Activated CD8-positive, alpha-beta memory T cell treated with anti-CD3 and anti-CD28 coated beads for 4 hours (primary cell): ENCODE results near the gene DCAF7.

Experiments
- DNase-seq, 2 donors: peaks; one replicate each; pipeline ENCODE4 v3.0.0-alpha.2; 2020; ENCODE audit warnings: low read depth in 2 of 2

DCAF7 gene

DNA sequence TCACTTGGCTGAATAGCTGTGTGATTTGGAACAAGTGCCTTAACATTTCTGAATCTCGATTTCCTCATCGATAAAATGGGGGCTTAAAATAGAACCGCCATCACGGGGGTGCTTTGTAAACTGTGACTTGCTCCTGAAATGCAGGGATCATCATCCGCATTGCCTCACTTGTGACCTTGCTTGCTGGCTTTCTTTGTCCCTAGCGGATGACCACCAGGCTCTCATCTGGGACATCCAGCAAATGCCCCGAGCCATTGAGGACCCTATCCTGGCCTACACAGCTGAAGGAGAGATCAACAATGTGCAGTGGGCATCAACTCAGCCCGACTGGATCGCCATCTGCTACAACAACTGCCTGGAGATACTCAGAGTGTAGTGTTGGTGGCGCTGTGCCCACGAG lies 38.5 kb downstream of the DCAF7 start:
- no peak for DNase-seq

DNA sequence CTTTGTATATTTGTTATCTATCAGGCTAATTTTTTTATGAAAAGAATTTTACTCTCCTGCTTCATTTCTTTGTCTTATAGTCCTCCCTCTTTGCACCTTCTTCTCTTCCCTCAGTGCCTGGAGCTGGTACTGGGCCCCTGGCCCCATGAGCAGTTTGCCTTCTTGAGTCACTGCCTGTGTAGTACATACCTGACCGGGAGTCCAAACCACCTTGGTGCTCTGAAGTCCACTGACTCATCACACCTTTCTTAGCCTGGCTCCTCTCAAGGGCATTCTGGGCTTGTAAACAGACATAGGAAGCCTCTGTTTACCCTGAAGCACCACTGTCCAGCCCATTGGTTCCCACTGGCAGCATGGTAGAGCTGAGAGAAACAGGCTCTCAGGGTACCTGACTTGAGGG lies 39.4 kb downstream of the DCAF7 start:
- no peak for DNase-seq

DNA sequence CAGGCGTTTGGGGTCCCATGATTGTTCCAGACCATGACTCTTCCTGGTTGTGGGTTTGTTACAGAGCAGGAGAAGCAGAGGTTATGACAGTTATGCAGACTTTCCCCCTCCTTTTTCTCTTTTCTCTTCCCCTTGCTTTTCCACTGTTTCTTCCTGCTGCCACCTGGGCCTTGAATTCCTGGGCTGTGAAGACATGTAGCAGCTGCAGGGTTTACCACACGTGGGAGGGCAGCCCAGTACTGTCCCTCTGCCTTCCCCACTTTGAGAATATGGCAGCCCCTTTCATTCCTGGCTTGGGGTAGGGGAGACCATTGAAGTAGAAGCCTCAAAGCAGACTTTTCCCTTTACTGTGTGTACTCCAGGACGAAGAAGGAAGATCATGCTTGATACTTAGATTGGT lies 42.5 kb downstream of the DCAF7 start:
- no peak for DNase-seq

DNA sequence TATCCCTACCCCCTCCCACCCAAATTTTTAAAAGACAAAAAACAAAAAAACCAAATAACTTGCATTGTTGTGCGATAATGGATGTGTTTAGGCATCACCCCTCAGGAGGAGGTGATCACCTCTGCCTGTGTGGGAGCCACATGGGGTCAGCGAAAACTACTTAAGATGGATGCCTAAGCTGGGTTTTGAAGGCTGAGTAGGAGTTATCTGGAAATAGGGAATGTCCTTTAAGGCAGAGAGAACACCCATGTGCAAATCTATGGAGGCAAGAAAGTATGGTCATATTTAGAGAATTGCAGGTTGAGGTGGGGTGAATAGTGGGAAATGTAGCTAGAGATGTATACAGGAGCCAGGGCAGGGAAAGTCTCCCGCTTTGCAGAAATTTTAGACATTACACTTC lies 44.9 kb downstream of the DCAF7 start:
- DNase-seq, result no peak

DNA sequence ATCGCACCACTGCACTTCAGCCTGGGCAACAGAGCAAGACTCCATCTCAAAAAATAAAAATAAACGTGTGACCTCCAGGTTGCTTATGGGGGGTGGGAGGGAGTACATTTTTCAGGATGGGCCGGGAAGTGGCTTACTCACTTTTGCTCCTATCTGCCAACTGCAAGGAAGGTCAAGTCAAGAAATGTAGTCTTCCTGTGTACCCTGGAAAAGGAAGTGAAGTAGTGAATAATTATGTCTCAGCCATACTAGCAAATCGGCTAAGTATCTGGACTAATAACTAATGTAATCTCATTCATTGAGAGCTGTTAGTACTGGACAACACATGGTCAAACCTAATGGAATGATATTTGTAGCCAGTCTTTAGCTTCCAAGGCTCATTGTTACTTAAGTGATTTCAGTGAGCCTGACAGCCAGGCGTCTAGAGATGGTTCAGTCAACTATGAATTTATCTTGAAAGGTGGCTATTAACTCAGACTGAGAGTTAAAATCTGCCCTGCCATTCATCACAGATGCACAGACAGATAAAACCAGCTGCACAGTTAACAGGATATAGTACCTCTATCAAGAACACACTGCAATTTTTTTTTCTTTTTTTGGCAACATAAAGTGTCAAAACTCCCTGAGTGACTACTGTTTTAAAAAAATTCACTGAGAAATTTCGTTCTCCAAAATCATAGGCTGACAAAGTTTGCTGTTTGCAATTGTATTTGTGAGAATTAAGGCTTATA lies 46.7 kb downstream of the DCAF7 start:
- DNase-seq, result no peak

DNA sequence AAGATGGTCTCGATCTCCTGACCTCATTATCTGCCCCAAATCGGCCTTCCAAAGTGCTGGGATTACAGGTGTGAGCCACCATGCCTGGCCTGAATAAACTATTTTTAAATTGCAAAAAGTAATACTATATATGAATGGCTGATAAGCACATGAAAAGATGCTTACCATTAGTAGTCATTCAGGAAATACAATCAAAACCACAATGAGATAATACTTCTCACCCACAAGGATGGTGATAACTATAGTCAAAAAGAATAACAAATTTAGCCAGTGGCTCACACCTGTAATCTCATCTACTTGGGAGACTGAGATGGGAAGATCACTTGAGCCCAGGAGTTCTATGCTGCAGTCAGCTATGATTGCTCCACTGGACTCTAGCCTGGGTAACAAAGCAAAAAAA lies 48.0 kb downstream of the DCAF7 start:
- no peak for DNase-seq

DNA sequence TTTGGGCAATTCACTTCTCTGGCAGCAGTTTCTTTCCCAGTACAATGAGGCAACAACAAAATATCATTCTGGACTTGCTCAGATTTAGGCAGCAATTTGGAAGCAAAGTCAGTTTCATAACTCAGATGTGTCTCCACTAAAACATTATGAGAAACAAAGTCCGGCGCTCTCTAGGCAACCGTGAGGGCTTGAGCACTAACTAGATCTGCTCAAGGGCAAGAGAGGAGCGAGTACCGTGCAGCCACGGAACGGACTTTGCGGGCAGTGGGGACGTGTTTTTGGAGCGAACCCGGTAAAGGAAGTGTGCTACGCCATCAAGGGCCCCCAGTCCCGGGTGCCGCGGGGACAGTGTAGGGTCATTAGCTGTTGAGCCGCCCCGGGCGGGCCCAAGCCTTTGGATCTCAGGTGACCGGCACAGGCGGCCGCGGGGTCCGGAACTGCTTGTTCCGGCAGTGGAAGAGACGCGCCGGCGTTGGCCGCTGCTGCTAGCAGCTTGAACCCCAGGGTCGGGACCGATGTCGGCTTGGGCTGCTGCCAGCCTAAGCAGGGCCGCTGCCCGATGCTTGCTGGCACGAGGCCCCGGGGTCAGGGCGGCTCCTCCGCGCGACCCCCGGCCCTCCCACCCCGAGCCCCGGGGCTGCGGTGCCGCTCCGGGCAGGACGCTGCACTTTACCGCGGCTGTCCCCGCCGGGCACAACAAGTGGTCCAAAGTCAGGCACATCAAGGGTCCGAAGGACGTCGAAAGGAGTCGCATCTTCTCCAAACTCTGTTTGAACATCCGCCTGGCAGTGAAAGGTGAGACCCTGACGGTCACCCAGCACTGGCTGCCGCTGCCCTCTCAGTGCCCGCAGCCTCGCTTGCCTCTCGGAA lies 50.5 kb downstream of the DCAF7 start, which contains the start of gene TACO1:
TSS of gene TACO1 (plus strand) at position 327 of the 870 bp plus-strand sequence. CDS start at position 516, 189 bp downstream.
- DNase-seq, result peak; percentile 54 to 55

DNA sequence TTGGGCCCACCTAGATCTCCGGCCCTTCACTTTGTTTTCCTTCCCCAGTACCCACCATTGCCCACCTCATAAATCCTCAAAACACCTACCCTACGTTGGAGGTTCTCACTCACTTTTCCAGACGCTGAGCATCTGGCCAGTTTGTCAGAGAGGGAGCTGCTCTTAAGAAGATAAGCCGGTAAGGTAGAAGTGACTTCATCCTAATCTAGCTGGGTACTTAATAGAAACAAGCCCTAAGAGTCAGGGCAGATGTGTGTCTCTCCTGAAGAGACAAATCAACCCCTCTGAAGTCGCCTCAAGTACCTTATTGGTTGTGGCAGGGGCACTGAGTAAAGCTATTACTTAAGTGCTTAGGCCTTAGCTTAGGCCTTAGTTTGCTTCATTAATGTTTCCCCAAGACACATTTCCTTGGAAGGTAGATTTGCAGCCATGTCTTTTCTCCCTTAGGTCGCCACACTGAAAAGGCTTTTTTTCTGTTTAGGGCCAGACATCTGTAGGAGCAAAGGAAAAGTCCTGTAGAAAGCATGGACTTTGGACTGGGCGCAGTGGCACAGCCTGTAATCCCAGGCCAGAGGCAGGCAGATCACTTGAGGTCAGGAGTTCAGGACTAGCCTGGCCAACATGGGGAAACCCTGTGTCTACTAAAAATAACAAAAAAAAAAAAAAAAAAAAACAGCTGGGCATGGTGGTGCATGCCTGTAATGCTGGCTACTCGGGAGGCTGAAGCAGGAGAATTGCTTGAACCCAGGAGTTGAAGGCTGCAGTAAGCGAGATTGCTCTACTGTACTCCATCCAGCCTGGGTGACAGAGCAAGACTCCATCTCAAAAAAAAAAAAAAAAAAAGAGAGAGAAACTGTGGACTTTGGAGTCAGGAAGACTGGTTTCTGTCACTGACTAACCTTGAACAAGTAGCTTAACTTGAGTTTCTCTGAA lies 51.4 kb downstream of the DCAF7 start:
- DNase-seq, result no peak

DNA sequence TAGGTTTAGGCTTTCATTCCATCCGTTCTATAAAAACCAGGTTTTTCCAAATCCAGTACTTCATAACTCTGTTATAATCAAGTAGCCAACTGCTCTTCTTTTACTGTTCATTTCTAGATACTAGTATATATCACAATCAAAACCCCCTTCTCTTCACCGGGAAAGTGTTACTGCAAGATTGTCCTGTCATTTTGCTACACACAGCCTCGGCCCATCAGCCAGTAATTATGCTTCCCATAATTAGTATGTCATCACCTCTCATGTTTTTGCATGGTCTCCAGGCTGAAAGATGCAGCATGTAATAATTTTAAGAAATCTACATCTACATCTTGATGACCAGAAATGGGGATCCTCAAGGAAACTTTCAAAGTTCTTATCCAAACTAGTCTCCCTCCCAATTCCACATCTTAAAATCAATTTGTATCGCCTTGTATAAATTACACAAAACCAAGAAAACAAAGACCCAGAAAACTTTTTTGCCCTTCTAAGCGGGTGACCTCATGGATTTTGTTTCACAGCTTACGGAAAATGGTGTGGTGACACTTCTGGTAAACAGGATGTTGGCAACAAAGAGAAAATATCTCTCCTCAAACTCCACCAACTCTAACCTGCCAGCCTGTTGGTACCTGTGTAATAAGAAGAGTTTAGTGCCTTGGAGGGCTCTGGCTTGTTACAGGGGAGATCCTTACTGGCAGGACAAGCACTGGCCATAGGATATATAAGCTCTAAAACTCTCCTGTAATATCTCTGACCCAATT lies 59.7 kb downstream of the DCAF7 start:
- no peak for DNase-seq

DNA sequence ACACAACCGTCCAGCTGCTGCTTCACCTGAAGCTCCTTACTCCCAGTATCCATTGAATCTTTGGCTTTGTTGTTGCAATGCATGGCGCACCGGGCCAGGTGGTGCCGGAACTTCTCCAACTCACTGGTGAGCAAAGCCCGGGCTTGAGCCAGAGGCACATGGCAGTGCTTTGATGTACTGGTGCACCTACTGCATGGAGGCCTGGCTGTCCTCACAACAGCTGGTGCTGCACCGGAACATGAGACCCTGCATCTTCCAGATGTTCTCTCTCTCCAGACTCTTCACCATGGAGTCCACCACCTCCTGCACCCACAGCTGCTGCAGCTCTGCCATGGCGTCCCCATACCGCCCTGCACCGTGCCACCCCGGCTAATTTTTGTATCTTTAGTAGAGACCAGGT lies 60.6 kb downstream of the DCAF7 start:
- DNase-seq, result no peak

DNA sequence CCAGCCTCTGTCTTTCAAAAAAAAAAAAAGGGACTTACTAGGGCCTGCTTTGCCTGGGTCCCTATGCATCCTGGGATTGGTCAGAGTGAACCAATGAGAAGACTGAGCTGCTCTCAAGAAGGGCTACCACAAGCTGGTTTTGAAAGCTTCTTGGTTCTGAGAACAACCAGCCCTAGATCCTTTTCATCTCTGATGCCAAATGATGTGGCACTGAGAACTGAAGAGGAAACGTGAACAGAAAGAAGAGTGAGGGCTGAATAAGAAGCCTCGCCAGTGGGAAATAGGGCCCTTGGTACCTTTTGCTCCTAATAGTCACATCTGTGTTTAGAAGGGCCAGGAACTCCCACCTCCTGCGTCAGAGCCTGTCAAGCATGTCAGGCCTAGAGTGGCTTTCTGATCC lies 61.1 kb downstream of the DCAF7 start:
- no peak for DNase-seq

DNA sequence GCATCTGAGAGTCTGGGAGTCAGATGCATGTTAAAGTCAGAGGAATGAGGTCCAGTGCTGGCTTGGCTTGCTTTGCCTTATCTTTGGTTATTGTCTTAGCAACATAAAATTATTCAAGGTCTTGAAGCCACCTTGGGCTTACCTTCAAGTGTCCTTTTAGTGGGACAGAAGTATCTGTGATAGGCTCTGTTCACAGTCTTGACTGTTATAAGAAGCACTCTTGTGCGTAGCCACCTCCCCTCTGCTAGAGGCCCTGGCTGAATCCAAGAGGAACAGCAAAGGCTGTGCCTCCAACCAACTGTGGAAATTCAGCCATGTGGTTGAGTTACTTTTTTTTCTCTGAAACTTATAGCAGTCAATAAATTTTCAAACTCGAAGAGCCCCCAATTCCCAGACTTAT lies 63.4 kb downstream of the DCAF7 start:
- no peak for DNase-seq

DNA sequence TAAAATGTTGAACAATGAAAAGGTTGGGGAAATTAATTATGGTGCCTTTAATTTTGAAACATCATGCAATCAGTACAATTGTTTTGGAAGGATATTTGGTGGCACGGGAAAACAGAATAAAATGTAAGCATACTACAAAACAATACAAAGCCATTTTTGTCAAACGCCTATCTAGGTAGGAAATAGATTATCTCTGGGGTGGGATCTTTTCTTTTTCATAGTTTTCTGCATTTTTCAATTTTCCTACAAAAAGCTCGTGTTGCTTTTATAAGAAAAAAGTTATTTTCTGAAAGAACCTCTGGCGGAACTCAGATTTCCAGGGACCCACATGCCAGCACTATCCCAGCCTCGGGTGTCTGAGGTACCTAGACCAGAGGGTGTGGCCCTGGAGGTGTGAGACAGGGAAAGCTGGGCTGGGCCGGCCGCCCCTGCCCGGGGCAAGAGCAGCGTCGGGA lies 71.0 kb downstream of the DCAF7 start:
- no peak for DNase-seq

DNA sequence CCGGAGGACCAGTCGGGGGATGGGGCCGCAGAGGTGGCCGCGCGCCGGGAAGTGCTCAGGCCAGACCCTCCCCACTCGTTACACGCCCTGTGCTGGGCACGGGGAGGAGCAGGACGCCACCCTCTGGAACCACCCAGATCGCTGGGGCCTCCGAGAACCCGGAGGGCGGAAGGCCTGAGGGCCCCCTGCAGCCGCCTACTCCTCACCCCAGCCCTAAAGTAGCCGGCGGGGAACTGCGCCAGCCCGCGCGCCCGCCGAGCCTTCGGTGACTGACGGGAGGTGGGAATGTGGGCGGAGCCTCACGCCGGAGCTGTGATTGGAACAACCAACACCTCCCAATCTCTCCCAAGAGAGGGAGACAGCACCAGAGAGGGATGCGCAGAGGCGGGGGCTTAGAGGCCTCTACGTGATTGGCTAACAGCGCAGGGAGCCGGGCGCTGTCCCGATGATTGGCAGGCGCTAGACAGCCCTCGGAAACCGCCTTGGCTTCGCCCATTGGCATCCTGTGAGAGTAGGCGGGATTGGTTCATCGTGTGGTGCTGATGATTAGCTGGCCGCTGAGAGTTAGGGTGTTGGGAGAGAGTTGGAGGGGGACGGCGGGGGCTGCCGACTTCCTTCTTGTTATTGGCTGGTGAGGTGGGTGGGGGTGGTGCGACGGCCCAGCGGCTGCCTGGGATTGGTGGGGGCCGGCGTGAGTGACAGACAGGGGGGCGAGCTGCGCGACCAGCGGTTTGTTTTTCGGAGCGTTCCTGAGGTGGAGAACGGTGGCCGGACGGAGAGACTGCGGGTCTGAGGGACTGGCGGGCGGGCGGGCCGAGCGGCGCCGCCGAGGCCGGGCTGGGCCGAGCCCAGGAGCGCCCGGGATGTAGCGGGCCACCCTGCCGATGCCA lies 71.7 kb downstream of the DCAF7 start, which contains the start of gene MAP3K3:
TSS of gene MAP3K3 (plus strand) at position 734 of the 890 bp plus-strand sequence. CDS start 343 bp downstream, outside the sequence.
- peak; percentile 93 to 94 for DNase-seq

DNA sequence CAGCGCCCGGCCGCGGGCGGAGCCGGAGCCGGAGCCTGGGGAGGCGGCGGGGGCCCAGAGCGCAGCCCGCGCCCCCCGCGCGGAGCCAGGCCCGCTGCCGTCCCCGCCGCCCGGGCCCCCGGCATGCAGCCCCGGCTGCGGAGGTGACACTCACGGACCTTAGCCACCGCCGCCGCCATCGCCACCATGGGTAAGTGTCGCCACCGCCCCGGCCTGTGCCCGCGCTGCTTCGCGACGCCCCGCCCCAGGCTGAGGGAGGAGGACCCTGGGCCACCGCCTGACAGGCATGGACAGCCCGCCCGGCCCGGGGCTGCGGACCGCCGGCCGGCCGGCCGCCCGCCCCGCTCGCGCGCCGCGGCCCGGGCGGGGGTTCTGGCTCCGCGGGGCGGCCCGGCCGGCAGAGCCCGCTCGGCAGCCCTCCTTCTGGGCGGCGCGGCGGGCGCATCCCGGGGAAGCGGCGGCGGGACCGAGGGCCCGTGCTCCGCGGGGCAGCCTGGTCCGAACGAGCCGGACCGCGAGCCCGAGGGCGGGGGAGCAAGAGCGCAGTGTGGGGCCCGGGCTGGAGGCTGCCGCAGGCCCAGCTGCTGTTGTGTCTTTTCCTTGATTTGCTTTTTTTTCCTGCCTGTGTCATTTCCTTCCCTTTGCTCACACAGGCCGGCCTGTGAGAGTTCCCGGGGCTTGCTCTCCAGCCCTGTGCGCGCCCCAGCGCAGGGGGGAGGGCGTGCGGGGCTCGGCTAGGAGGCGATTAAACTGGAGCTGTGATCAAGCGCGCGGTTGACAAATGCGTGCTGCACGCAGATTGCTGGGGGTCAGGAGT lies 72.5 kb downstream of the DCAF7 start:
- DNase-seq, result peak in 1 of 2 donors; percentile 17

DNA sequence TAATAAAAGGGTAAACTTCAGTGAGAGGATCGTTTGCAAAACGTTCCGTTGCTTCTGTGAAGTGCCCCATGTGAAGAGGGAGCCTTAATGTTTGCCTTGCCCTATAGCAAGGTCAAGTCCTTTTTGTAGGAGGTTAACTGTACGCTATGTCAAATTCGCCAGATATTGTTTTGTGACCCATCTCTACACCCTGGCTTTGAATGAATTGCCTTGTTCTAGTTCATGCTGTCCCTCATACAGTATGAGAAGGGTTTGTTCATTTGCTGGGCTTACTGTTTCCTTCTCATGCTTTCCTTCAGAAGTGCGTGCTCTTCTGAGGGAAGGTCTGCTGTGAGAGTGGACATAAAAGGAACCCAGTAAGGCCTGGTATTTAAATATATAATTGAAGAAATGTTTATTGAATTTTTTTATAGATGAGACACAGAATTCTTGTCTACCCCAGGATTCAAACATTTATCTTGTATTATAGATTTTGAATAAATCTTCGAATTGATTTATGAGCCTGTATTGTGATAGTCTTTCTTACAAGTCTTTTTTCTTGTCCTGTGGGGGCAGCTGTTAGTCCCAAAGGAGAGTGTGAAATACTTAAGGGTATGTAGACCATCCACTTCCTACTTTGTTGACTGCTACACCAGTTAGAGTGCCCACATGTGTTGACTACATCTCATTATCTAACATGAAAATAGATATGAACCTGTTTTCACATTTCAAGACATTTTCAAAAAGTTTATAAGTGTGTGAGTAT lies 73.7 kb downstream of the DCAF7 start:
- DNase-seq, result no peak

DNA sequence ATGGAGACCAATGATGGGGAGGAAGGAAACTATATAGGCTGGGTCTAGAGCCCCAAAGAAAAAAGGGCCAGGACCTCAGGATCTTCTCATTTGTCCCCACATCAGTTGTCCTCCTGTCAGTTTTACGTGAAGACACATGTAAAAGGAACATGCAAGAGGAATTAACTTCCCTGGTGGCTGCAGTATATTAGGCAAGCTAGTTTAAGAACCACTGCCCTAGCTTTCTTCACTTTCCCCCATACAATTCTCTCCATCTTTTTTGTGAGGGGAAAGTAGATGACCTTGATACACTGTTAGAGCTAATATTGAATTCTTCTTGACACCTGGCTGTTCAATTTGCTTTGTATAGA lies 74.2 kb downstream of the DCAF7 start:
- no peak for DNase-seq

DNA sequence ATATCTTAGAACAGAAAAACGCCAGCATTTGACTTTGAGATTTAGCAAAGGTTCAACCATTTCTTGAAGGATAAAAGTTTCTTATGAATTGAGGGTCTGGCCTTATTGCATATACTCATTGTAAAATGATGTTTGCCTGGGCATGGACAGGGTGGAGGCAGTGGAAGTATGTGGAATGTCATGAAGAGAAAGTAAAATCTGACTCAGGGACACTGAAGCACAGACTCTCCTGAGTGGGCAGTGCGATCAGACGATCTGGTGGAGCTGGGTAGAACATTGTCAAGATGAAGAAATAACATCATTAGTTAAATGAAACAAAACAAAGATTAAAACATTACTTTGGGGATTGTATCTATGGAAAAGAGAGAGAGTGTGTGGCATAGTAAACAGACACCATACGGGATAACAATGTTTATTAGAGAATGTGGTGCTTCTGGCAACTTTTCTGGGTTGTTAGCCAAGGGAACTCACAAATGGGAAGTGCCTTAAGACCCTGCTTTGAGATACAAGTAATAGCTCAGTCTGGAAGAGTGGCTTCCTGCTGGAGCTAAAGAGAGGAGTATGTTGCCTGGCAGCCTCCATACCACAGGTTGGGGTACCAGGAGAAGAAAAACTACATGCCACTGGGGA lies 76.4 kb downstream of the DCAF7 start:
- no peak for DNase-seq
